Measurements from ENCODE around the gene GDPD5.

GRCh38 chr11:75473684-75474083 lies 52.1 kb downstream of the GDPD5 start:
- no peak for TF ChIP-seq CTCF (IDR thresholded peaks at IDR 0.05; ENCODE audit: borderline replicate concordance, extremely low read depth, low read length, poor library complexity, severe bottlenecking)
- TF ChIP-seq EZH2 (IDR thresholded peaks at IDR 0.05; ENCODE audit: borderline replicate concordance, low read depth, low read length, severe bottlenecking) = no peak
